Fibroblast of peridontal ligament (primary cell): ENCODE measurements around the gene CMIP.

Source experiments
- DNase-seq: peaks from one replicate; pipeline ENCODE4 v3.0.0-alpha.2; 2010; ENCODE audit errors: extremely low read depth

The CMIP gene

GRCh38 chr16:81621496-81621895, 176.9 kb downstream of the CMIP start:
- no peak for DNase-seq

DNA sequence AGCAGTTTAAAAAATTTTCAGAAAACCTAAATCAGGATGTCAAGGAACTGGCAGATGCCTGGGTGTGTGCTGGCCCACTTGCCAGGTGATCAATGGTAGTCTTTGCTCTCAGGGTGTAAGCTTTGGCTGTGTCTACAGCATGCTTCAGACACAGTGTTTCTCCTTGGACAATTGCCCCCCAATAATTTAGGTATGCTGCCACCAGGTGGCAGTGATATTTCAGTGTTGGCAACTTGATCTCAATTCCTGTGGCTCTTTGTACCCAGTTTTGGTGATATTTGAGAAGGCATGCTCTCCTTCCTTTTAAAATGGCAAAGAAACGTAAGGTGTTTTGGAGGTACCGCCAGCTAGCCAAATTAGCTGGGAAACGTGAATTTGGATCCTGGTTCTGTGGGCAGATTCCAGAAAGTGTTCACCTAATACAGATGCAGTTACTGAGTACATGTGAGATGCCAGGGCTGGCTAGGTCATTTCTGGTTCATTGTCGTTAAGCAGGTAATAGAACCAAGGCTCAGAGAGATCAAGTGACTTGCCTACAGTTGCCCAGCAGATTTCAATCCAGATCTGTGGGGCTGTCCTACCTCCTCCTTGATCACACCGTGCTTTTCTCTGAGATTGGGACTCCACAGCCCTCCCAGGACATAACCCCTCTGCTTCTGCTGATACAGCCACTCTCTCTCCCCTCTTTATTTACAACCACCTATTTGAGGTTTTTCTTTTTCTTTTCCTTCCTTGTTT, 178.9 kb downstream of the CMIP start:
- peak; percentile 67 for DNase-seq

GRCh38 chr16:81624403-81624759, 179.8 kb downstream of the CMIP start:
- no peak for DNase-seq

- no peak for DNase-seq
These were observed 180.3 kb downstream of the CMIP start for GRCh38 chr16:81624760-81625543.

- DNase-seq = no peak
These were observed 181.0 kb downstream of the CMIP start for GRCh38 chr16:81625544-81626153.

GRCh38 chr16:81626181-81626674, 181.6 kb downstream of the CMIP start:
- DNase-seq = no peak

GRCh38 chr16:81627024-81627423, 182.4 kb downstream of the CMIP start:
- peak; percentile 22 for DNase-seq

DNA sequence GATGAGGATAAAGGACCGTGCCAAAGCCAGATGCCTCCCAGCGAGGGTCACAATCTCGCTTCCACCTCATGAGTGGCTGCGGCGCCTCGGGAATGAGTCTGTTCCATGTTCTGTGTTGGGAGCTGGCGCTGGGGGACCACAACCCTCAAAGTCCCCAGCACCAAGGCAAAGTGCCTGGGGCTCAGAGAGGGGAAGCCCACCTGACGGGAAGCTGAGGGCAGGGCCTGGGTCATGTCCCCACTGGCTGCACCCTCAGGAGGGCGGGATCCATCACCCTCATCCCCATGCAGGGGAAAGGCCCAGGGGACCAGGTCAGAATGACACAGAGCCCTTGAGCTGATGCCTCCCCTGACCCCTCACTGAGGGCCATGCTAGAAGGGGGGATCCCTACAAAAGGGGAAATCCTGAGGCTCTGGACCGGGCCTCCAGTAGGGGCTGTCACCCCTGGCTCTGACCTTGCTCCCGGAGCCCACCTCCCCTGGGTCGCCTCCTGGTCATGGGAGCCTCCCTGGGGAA, 183.2 kb downstream of the CMIP start:
- no peak for DNase-seq

DNA sequence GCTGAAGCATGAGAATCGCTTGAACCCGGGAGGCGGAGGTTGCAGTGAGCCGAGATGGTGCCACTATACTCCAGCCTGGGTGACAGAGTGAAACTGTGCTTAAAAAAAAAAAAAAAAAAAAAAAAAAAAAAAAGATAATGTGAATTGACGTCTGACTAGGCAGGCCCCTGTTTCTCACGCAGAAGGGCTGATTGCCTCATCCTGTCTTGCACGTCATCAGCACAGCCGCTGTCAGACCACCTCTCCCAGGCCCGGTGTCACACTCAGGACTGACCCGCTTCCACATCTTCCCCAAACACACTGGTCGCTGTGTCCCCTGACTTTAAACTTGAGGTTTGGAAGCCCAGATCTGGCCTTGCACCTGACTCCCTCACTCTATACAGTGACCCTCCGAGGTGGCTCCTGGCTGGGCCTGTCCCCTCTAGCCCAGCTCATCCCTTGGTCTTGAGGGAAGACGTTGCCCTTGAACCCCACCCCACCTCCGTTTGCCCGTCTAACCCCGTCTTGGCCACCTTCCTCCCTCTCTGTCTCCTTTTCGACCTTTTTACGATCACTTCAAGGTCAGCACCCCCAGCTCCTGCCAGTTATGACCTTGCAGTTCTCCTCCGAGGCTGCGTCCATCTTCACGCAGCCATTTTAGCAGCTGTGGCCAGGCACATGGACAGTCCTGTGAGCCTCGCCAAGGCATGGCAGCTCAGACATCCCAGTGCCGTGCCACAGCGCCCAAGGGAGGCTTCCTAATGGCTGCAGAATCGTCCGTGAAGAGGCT, 184.6 kb downstream of the CMIP start:
- no peak for DNase-seq

DNA sequence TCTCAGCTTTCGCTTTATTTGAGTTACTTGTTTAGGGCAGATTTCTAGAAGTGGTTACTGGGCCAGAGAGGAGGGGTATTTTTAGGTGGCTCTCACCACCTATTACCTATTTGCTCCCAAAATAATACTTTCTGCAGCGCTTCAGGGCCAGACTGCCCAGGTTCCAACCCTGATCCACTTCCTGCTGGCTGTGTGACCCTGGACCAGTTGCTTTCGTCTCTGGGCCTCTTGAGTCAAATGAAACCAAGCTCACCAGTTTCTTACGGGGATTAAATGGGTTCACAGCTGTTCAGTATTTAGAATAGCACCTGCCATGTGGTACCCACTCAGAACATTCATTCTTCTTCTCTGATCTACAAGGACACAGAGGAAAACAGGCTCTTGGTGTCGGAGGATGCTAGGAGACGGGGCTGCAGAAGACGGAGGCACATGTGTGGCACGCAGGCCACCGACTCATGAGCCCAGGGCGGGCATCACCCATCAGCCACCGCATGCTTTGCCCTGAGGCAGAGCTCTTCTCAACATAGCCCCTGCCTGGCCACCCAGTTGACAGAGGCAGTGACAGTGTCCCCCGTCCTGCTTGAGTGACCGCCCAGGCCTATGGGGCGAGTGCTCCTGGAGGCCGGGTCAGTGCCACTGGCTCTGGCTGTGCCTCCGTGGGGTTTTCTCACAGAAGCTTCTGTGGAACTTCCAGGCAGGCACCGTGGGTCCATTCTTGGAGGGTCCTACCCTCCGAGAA, 185.5 kb downstream of the CMIP start:
- no peak for DNase-seq

DNA sequence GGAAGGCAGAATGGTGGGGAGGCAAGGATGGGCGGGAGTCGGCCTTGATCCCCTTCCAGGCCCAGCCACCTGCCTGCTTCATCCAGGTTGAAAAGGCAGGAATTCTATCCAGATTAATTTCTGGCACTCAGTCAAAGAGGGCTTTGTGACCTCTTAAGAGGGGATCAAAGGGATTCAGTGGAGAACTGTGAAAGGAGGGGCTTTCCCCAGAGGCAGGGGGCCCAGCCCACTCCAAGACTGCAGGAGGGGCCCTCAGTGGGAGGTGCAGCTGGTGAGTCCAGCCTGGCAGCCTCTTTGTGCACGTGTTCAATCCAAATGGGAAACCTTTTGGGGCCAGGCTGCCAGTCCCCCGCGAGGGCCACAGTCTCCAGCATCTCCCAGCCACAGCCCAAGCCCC, 186.0 kb downstream of the CMIP start:
- DNase-seq = no peak

- peak; percentile 70 for DNase-seq
These were observed 188.0 kb downstream of the CMIP start for GRCh38 chr16:81632392-81633146.

DNA sequence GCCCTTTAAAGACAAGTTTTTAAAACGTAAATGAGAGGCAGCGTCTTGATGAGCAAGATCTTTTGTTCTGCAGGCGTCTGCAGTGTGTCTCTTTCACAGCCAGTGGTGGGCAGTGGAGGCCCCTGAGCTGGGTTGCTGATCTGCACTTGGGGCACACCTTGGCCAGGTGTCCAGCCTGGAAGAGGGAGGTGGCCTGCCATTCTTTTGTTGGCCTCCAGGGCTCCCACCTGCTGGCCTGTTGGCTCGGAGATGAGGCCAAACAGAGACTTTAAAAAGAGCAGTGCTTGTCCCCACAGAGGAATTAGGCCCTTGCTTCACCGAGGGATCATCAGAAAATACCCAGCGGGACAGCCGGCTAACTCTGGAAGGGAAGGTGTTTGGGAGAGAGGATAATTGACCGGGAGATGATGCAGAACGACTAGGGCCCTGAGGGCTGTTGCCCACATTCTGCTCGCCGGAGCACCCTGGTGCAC, 188.6 kb downstream of the CMIP start:
- no peak for DNase-seq

DNA sequence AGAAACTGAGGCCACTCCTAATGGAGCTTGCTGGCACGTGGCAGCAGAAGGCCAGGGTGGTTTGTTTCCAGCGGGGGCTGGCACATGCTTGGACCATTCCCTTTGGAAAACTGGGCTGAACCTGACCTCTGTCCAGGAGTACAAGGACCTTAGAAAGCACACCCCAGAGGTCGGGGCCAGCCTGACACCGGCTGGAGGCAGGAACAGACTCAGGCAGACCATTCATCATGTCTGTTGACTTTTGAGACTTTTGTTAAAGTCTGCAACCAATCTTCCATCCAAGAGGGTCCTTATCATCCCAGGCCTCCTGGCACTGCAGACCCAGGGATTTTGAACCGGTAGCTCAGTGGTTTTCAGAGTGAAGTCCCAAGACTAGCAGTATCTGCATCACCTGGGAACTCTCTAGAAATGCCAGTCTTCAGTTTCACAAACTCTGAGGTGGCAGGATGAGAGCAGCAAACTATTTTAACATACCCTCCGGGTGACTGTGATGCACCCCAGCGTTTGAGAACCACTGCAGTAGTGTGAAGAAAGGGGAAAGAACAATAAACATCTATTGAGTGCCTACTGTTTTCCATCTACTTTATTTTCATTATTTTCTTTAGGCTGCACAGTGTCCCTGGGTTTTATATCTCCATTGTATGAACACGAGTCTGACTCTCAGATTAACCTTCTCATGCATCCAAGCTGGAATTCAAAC, 189.2 kb downstream of the CMIP start:
- no peak for DNase-seq

DNA sequence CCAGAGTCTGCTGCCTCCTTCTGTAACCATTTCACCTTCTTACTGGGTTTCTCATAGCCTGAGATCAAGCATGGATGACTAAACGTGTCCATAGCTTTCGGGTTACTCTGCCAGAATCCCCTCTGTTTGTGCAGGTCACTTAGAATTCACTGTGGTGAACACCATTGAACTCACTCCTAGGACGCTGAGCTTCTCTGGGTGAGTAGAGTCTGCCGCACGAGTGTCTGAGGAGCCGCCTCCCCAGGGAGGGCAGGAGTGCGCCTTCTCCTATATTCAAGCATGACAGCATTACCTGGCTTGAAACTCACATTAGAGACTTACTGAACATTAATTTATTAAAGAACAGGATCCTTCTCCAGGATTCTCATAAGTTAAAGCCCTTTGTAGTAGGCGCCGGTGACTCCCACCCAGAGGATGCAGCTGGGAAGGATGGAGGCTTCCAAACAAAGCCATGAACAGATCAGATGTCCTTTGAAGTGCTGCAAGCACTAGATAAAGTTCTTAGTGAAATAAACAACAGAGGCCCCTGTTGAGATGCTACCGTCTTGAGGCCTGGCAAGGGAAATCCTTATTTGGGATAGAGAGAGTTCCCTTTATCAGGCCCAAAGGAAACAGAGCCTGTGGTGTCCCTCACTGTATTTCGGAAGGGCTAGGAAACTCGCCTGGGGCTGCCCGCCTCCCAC, 189.9 kb downstream of the CMIP start:
- no peak for DNase-seq

DNA sequence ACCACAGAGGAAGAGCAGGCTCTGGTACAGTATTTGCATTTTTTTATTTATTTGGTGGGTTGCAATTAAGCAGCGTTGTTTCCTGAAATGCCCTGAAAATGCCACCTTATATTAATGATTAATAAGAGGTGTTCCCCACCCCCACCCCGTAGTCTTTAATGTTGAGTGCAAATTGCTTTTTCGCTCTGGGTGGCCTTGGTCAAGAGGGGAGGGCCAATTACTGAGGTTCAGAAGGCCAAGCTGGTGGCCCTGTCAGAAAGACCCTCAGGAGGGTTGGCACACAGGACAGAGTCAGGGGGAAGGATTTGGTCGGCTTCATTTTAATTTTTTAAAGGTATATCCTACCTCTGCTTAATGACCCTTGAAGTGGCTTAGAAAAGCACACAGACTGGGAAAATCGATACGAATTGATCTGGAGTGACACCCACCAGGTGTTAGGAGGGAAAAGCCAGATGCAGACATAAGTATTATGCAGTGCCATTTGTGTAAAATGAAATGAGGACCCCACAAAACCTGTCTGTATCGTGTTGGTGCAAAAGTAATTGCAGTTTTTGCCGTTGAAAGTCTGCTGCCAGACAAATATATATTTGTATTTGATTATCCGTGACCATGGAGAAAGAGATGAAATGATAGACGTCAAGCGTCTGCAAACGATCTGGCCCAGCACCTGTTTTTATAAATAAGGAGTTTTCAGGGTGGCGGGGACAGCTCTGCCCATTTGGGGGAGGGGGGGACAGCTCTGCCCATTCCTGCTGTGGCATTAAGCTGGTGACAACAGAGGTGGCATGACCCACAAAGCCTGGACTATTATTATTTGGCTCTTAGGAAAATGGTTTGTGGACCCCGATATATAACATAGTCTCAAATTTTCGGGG, 190.7 kb downstream of the CMIP start:
- DNase-seq = no peak

GRCh38 chr16:81636298-81636993, 191.8 kb downstream of the CMIP start:
- no peak for DNase-seq
